Activated CD4-positive, alpha-beta memory T cell treated with anti-CD3 and anti-CD28 coated beads for 36 hours (primary cell): ENCODE measurements around the gene ITIH5. TPM values are rescaled to one million over a fixed set of nuclear protein-coding genes. Genes with fewer than 3 reads are reported as not detected.

Source experiments
- CTCF ChIA-PET: fragments of 350-600 bp; sonication (Branson Sonifier 250); formaldehyde crosslinking; loops from one replicate; lab custom pipeline; 2021; ENCODE audit warnings: antibody characterized with exemption, inconsistent platforms; lab: Charles Lee
- POLR2A ChIA-PET: fragments of 350-600 bp; sonication (Branson Sonifier 250); formaldehyde crosslinking; loops from one replicate; lab custom pipeline; 2021; ENCODE audit warnings: antibody characterized with exemption; lab: Charles Lee
- DNase-seq: peaks from one replicate; pipeline ENCODE4 v3.0.0-alpha.2; 2020
- H3K27ac Mint-ChIP-seq: one replicate; pipeline ENCODE4 v1.8.0; 2021; ENCODE audit warnings: mixed read lengths
- H3K27me3 Mint-ChIP-seq: one replicate; pipeline ENCODE4 v1.8.0; 2021; ENCODE audit warnings: mixed read lengths
- H3K36me3 Mint-ChIP-seq: one replicate; pipeline ENCODE4 v1.8.0; 2021; ENCODE audit warnings: mixed read lengths
- H3K4me1 Mint-ChIP-seq: one replicate; pipeline ENCODE4 v1.8.0; 2021; ENCODE audit warnings: low read depth, mixed read lengths
- H3K4me3 Mint-ChIP-seq: one replicate; pipeline ENCODE4 v1.8.0; 2021; ENCODE audit warnings: mild to moderate bottlenecking, mixed read lengths
- H3K9me3 Mint-ChIP-seq: one replicate; pipeline ENCODE4 v1.8.0; 2021; ENCODE audit warnings: mixed read lengths
- intact Hi-C: fragments of 100-400 bp; cut with micrococcal nuclease; formaldehyde crosslinking; loops from one replicate; pipeline ENCODE4 v1.15.1; 2023
- total RNA-seq, 2 experiments: library from RNA; stranded (reverse); gene quantifications; one replicate each; pipeline ENCODE4 v1.2.3, GENCODE V29; 2021

The ITIH5 gene
- total RNA-seq, 2 experiments from 2014 or later: not detected

DNA sequence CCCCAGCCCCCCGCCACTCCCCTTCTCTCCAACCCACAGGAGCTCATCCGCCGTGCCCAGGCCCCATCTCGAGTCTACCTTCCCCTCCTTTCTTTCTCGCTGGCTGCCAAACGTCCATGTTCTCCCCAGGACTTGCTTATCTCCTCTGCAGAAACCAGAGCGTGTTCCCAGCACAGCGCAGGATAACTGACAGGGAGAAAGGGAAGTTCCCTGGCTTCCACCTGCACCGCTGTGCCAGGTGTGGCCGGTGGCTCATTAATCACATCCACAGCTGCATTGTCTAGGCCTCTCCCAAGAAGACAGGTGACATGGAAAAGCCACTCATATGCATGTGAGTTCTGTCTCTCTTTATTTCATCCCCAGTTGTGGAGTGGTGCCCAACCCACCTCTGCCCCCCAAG is 113.2 kb downstream of the ITIH5 start:
- H3K27me3 Mint-ChIP-seq: peaks cover 12% of the 10 kb centered on the region
- H3K27ac Mint-ChIP-seq: no peak overlapping the region
- intact Hi-C loops: no loop called here
- no peaks in the 10 kb centered on the region for H3K36me3 Mint-ChIP-seq
- DNase-seq: no peak
- ChIA-PET CTCF (no interaction called here), POLR2A (no interaction called here)
- H3K9me3 Mint-ChIP-seq: no peaks in the 10 kb centered on the region
- H3K4me3 Mint-ChIP-seq: no peak overlapping the region
- no peaks in the 10 kb centered on the region for H3K4me1 Mint-ChIP-seq

- no peak for DNase-seq
- no peaks in the 10 kb centered on the region for H3K9me3 Mint-ChIP-seq
- ChIA-PET POLR2A (no interaction called here), CTCF (no interaction called here)
- H3K36me3 Mint-ChIP-seq: no peaks in the 10 kb centered on the region
- H3K4me1 Mint-ChIP-seq: no peaks in the 10 kb centered on the region
- intact Hi-C loops: no loop called here
- no peak overlapping the region for H3K27ac Mint-ChIP-seq
- no peak overlapping the region for H3K4me3 Mint-ChIP-seq
- H3K27me3 Mint-ChIP-seq: peaks cover 6% of the 10 kb centered on the region
Observed at GRCh38 chr10:7551950-7552716, 114.6 kb downstream of the ITIH5 start.

DNA sequence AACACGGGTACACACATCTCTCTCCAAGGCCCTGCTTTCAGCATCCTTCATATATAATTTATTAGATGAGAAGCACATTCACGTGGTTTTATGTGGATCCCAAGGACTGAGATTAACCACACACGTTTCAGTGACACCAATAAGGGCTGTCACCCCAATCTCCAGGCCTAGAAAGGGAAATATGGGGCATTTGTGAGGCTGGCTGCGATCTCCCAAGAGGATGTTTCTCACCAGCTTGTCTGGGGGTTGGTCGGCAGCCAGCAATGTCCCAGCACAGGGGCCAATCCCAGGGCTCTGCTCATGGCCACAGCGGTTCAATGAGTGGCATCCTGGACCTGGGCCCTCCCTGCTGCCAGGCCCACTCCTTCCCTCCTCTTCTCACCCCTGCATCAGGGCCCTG is 115.5 kb downstream of the ITIH5 start:
- intact Hi-C loops: no loop called here

GRCh38 chr10:7550013-7550412 is 116.8 kb downstream of the ITIH5 start:
- H3K4me3 Mint-ChIP-seq: no peak overlapping the region
- intact Hi-C loops: no loop called here
- CTCF ChIA-PET: no interaction called here
- H3K27ac Mint-ChIP-seq: no peak overlapping the region
- DNase-seq: no peak
- H3K4me1 Mint-ChIP-seq: no peaks in the 10 kb centered on the region
- POLR2A ChIA-PET: no interaction called here
- H3K36me3 Mint-ChIP-seq: no peaks in the 10 kb centered on the region
- H3K27me3 Mint-ChIP-seq: peaks cover 2% of the 10 kb centered on the region
- no peaks in the 10 kb centered on the region for H3K9me3 Mint-ChIP-seq

More for the DNA sequence above, 115.5 kb downstream of the ITIH5 start:
- Mint-ChIP-seq H3K36me3 (no peaks in the 10 kb centered on the region), H3K27ac (no peak overlapping the region), H3K4me3 (no peak overlapping the region), H3K9me3 (no peaks in the 10 kb centered on the region), H3K27me3 (peaks cover 2% of the 10 kb centered on the region), H3K4me1 (no peaks in the 10 kb centered on the region)
- CTCF ChIA-PET: no interaction called here
- POLR2A ChIA-PET: no interaction called here
- DNase-seq: no peak

DNA sequence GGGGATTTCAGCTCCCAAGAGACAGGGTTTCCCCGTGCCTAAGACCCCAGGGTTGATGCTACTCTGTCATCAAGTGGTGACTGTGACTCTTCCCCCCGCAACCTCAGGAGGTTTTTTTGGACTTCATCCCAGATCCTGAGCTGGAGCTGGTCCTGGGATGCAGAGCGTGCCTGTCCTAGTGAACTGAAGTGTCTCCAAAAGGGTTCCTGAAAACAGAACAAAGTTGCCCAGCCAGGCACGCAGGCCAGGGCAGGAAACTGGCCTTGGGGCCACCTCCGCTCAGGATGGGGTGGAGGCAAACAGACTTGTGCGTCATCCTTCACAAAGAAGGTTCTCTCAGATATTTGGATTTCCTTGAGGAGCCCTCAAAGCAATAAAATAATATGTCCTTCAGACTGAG is 118.9 kb downstream of the ITIH5 start:
- ChIA-PET CTCF (no interaction called here), POLR2A (no interaction called here)
- Mint-ChIP-seq H3K27ac (no peak overlapping the region), H3K4me1 (no peaks in the 10 kb centered on the region), H3K4me3 (no peak overlapping the region), H3K36me3 (no peaks in the 10 kb centered on the region), H3K9me3 (no peaks in the 10 kb centered on the region), H3K27me3 (no peaks in the 10 kb centered on the region)
- DNase-seq: no peak
- intact Hi-C loops: no loop called here

GRCh38 chr10:7547206-7547605 is 119.6 kb downstream of the ITIH5 start:
- no peaks in the 10 kb centered on the region for H3K4me1 Mint-ChIP-seq
- H3K36me3 Mint-ChIP-seq: no peaks in the 10 kb centered on the region
- no peak overlapping the region for H3K4me3 Mint-ChIP-seq
- DNase-seq: no peak
- ChIA-PET POLR2A (no interaction called here), CTCF (interaction anchor here (0.7 kb wide), 1 partner anchor 1769 kb away, joined by 3 read pairs; no protein-coding TSS in a partner anchor)
- H3K27ac Mint-ChIP-seq: no peak overlapping the region
- no peaks in the 10 kb centered on the region for H3K9me3 Mint-ChIP-seq
- H3K27me3 Mint-ChIP-seq: no peaks in the 10 kb centered on the region
- intact Hi-C loops: no loop called here

GRCh38 chr10:7546385-7546967 is 120.3 kb downstream of the ITIH5 start:
- Mint-ChIP-seq H3K36me3 (no peaks in the 10 kb centered on the region), H3K27ac (no peak overlapping the region), H3K4me1 (no peaks in the 10 kb centered on the region), H3K9me3 (no peaks in the 10 kb centered on the region), H3K4me3 (no peak overlapping the region), H3K27me3 (no peaks in the 10 kb centered on the region)
- CTCF ChIA-PET: no interaction called here
- DNase-seq: no peak
- POLR2A ChIA-PET: no interaction called here
- intact Hi-C loops: no loop called here

GRCh38 chr10:7545792-7546191 is 121.0 kb downstream of the ITIH5 start:
- ChIA-PET CTCF (no interaction called here), POLR2A (no interaction called here)
- Mint-ChIP-seq H3K27me3 (no peaks in the 10 kb centered on the region), H3K36me3 (no peaks in the 10 kb centered on the region), H3K9me3 (no peaks in the 10 kb centered on the region), H3K4me1 (no peaks in the 10 kb centered on the region), H3K27ac (no peak overlapping the region), H3K4me3 (no peak overlapping the region)
- intact Hi-C loops: no loop called here
- DNase-seq: no peak

DNA sequence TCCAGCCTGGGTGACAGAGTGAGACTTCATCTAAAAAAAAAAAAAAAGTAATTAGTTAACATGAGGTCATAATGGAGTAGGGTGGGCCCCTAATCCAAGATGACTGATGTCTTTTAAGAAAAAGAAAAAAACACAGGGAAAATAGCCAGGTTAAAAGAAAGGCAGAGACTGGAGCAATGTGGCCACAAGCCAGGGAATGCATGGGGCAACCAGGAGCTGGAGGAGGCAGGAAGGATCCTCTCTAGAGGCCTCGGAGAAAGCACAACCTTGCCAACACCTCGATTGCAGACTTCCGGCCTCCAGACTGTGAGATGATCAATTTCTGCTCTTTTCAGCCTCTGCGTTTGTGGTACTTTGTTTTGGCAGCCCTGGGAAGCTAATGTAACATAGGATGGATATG is 121.5 kb downstream of the ITIH5 start:
- DNase-seq: no peak
- Mint-ChIP-seq H3K27me3 (no peaks in the 10 kb centered on the region), H3K36me3 (no peaks in the 10 kb centered on the region), H3K4me1 (no peaks in the 10 kb centered on the region), H3K9me3 (no peaks in the 10 kb centered on the region), H3K27ac (no peak overlapping the region), H3K4me3 (no peak overlapping the region)
- intact Hi-C loops: no loop called here
- ChIA-PET CTCF (no interaction called here), POLR2A (no interaction called here)

DNA sequence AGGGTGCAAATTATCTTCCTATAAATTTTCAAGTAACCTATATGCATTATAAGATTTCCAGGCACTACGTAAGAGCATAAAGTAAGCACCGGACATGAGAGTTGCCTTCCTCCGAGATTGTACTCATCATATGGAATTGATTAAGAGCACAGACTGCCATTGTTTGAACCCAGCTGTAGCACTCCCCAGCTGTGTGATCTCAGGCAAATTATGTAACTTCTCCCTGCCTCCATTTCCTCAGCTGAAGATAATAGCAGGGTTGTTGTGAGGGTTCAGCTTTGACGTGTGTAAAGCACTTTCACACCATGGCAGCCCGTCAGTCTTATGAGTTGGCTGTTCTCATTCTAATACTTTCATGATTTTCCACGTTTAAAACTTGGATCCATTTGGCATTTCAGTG is 122.6 kb downstream of the ITIH5 start:
- Mint-ChIP-seq H3K4me1 (peaks cover 4% of the 10 kb centered on the region), H3K27ac (no peak overlapping the region), H3K9me3 (no peaks in the 10 kb centered on the region), H3K27me3 (no peaks in the 10 kb centered on the region), H3K4me3 (no peak overlapping the region), H3K36me3 (no peaks in the 10 kb centered on the region)
- CTCF ChIA-PET: no interaction called here
- intact Hi-C loops: no loop called here
- DNase-seq: no peak
- POLR2A ChIA-PET: no interaction called here

DNA sequence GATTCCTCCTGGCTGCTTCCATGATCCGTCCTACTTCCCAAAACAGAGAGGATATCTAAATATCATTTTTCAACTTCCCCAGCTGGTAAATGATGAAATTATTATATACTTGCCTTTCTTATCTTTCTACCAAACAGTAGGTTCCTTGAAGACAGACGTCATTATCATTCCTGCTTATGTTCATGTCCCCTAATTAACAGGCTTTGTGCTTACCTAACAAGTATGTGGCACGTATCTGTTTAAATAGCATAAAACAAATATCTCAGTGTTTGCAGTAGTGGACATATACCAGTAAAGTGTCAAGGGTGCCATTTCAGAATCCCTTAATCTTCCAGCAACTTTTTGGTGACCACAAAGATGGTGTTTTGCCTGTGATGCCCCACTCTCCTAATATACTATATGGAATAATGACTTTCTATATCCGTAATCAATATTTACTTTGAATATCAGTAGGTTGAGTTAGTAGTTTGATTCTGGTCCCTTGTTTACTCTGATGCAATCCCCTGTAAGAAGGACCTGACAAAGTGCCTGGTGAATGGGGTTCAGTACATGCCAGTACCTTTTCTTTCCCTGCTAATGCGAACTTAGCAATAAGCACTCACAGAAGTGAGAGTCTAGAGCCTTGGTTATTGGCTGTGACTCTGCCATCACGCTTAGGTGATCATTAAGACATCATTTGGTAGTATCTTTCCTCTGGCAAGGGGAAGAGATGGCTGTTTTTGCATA is 124.4 kb downstream of the ITIH5 start:
- H3K4me3 Mint-ChIP-seq: no peak overlapping the region
- H3K27ac Mint-ChIP-seq: no peak overlapping the region
- intact Hi-C loops: no loop called here
- H3K4me1 Mint-ChIP-seq: peaks cover 9% of the 10 kb centered on the region
- ChIA-PET CTCF (no interaction called here), POLR2A (no interaction called here)
- no peak for DNase-seq
- H3K36me3 Mint-ChIP-seq: peaks cover 2% of the 10 kb centered on the region
- peaks cover 14% of the 10 kb centered on the region for H3K9me3 Mint-ChIP-seq
- no peaks in the 10 kb centered on the region for H3K27me3 Mint-ChIP-seq

DNA sequence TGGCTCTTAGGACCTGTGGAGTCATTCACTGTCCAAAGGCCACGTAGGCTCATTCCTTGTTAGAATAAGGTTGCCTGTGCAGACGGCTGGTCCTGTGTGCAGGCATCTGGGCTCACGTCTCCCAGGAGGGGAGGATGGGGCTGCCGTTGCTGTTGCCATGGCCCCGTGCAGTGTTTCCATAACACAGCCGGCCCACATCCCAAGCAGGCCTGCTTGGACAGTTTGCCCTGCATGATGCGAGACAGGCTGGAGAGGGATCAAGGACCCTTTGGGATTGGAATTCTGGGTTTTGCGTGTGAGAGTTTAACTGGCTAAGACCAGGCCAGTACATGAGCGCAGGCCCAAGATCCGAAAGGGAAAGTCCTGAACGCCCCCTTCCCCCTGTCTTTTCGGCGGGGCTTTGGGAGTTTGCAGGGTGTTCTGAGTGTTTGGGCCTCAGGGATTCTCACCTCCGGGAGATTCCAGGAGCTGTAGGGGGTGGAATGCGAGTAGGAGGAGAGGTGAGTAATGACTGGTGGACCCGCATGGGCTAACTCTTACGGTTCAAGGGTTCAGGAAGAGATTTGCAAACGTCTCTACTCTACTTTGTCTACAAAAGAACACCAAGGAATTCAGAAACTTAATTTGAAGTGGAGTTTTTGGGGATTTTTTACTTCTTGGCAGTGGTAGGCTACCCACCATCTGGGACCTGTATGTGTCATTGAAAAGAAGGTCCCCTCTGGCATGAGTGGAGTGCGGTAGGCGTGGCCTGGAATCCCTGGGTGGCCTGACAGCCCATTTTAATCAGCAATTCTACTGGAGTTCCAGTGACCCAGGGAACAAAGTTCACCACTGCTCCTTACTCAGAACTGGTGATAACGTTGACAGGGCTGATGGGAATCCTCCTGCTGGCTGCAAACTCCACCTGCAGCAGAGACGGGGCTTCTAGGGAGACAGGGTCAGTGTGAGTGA is 125.4 kb downstream of the ITIH5 start:
- Mint-ChIP-seq H3K9me3 (peaks cover 14% of the 10 kb centered on the region), H3K4me1 (peaks cover 9% of the 10 kb centered on the region), H3K4me3 (no peak overlapping the region), H3K27ac (no peak overlapping the region), H3K27me3 (no peaks in the 10 kb centered on the region), H3K36me3 (peaks cover 2% of the 10 kb centered on the region)
- ChIA-PET POLR2A (no interaction called here), CTCF (no interaction called here)
- intact Hi-C loops: no loop called here
- no peak for DNase-seq
